IMR-90 (cell line): ENCODE data around the gene MGST2.

ENCODE experiments used
- BHLHE40 ChIP-seq: fragments of 150-350 bp; IDR thresholded peaks from 2 replicates; pipeline ENCODE4 v1.6.1; 2016; ENCODE audit warnings: mild to moderate bottlenecking, low read depth, low read length
- MAZ ChIP-seq: IDR thresholded peaks from 2 replicates; pipeline ENCODE4 v1.6.1; 2012; ENCODE audit warnings: low read depth, mild to moderate bottlenecking, low read length, improper control_type of control experiment, moderate library complexity, borderline replicate concordance
- POLR2A ChIP-seq: IDR thresholded peaks from 2 replicates; pipeline ENCODE4 v1.6.1; 2012; ENCODE audit warnings: mild to moderate bottlenecking, low read depth, low read length
- RAD21 ChIP-seq: IDR thresholded peaks from 2 replicates; pipeline ENCODE4 v1.6.1; 2012; ENCODE audit warnings: low read length, improper control_type of control experiment
- TF ChIP-seq, protein P1 (sequence below): conservative IDR thresholded peaks from 2 replicates; pipeline ENCODE4 v1.5.1; 2012; ENCODE audit warnings: mild to moderate bottlenecking, low read depth, low read length, improper control_type of control experiment
- TF ChIP-seq, protein P2 (sequence below): fragments of 150-350 bp; IDR thresholded peaks from 2 replicates; pipeline ENCODE4 v1.6.1; 2016; ENCODE audit warnings: low read depth, mild to moderate bottlenecking, low read length, moderate library complexity, borderline replicate concordance

DNA sequence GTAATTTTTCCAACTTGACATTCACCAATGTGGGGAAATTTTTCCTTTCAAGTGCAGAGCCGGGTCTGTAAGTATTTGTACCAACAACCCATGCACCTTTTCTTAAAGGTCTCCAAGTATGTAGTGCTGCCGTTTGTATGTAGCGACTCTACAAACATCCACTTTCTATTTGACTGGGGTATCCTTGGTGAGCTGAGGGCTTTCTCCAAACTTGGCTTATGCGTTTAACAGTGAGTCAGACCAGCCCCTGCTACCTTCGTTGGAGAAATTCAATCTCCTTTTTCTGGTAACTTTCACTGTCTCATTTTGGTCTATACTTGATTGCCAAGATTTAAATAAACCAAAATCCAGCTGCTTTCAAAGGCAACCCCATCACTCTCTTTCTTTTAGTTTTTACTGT lies 34.9 kb downstream of the MGST2 start:
- TF ChIP-seq, protein P1, sequence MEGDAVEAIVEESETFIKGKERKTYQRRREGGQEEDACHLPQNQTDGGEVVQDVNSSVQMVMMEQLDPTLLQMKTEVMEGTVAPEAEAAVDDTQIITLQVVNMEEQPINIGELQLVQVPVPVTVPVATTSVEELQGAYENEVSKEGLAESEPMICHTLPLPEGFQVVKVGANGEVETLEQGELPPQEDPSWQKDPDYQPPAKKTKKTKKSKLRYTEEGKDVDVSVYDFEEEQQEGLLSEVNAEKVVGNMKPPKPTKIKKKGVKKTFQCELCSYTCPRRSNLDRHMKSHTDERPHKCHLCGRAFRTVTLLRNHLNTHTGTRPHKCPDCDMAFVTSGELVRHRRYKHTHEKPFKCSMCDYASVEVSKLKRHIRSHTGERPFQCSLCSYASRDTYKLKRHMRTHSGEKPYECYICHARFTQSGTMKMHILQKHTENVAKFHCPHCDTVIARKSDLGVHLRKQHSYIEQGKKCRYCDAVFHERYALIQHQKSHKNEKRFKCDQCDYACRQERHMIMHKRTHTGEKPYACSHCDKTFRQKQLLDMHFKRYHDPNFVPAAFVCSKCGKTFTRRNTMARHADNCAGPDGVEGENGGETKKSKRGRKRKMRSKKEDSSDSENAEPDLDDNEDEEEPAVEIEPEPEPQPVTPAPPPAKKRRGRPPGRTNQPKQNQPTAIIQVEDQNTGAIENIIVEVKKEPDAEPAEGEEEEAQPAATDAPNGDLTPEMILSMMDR = no peak
- no peak for TF ChIP-seq POLR2A
- no peak for TF ChIP-seq MAZ
- TF ChIP-seq, protein P2, sequence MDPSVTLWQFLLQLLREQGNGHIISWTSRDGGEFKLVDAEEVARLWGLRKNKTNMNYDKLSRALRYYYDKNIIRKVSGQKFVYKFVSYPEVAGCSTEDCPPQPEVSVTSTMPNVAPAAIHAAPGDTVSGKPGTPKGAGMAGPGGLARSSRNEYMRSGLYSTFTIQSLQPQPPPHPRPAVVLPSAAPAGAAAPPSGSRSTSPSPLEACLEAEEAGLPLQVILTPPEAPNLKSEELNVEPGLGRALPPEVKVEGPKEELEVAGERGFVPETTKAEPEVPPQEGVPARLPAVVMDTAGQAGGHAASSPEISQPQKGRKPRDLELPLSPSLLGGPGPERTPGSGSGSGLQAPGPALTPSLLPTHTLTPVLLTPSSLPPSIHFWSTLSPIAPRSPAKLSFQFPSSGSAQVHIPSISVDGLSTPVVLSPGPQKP = no peak
- TF ChIP-seq RAD21 = no peak
- no peak for TF ChIP-seq BHLHE40
